ENCODE measurements around the gene CDCA5. TPM values are rescaled to one million over a fixed set of nuclear protein-coding genes. Genes with fewer than 3 reads are reported as not detected.

The CDCA5 gene
- total RNA-seq, 1 donor from 2014 or later, result 1.7 TPM

- ATAC-seq (peak; percentile 1), DNase-seq (peak; percentile 79)
- Histone ChIP-seq H3K36me3 (peaks cover 38% of the 10 kb centered on the region), H3K4me3 (peak overlapping the region; percentile 80), H3K9me3 (no peaks in the 10 kb centered on the region), H3K4me1 (peaks cover 47% of the 10 kb centered on the region), H3K27ac (peak overlapping the region; percentile 92), H3K27me3 (no peaks in the 10 kb centered on the region)
- intact Hi-C loops (cut with DNase I), result no loop called here
- TF ChIP-seq CTCF (IDR thresholded peaks at IDR 0.05), result no peak
Measured at GRCh38 chr11:65116370-65117205, 32.7 kb upstream of the CDCA5 start.

- H3K36me3 ChIP-seq, result peaks cover 30% of the 10 kb centered on the region
- intact Hi-C loops (cut with DNase I), result no loop called here
- TF ChIP-seq CTCF (IDR thresholded peaks at IDR 0.05), result no peak
- H3K9me3 ChIP-seq, result no peaks in the 10 kb centered on the region
- no peak overlapping the region for H3K27ac ChIP-seq
- H3K4me1 ChIP-seq, result peaks cover 44% of the 10 kb centered on the region
- H3K27me3 ChIP-seq, result no peaks in the 10 kb centered on the region
- DNase-seq (no peak), ATAC-seq (no peak)
- H3K4me3 ChIP-seq, result no peak overlapping the region
Measured at GRCh38 chr11:65115361-65116082, 31.7 kb upstream of the CDCA5 start.

GRCh38 chr11:65114538-65115171 is 30.8 kb upstream of the CDCA5 start:
- Histone ChIP-seq H3K27me3 (no peaks in the 10 kb centered on the region), H3K4me3 (no peak overlapping the region), H3K9me3 (no peaks in the 10 kb centered on the region), H3K36me3 (peaks cover 24% of the 10 kb centered on the region), H3K27ac (no peak overlapping the region), H3K4me1 (peaks cover 44% of the 10 kb centered on the region)
- intact Hi-C loops (cut with DNase I), result no loop called here
- ATAC-seq (no peak), DNase-seq (no peak)
- no peak for TF ChIP-seq CTCF (IDR thresholded peaks at IDR 0.05)

GRCh38 chr11:65113839-65114238 is 30.0 kb upstream of the CDCA5 start:
- intact Hi-C loops (cut with DNase I), result no loop called here
- no peak for TF ChIP-seq CTCF (IDR thresholded peaks at IDR 0.05)
- no peak overlapping the region for H3K4me3 ChIP-seq
- no peaks in the 10 kb centered on the region for H3K9me3 ChIP-seq
- peaks cover 44% of the 10 kb centered on the region for H3K4me1 ChIP-seq
- no peak for DNase-seq
- no peaks in the 10 kb centered on the region for H3K27me3 ChIP-seq
- no peak overlapping the region for H3K27ac ChIP-seq
- H3K36me3 ChIP-seq, result peaks cover 24% of the 10 kb centered on the region
- no peak for ATAC-seq

GRCh38 chr11:65113361-65113756 is 29.5 kb upstream of the CDCA5 start:
- no peak for DNase-seq
- Histone ChIP-seq H3K4me1 (peaks cover 44% of the 10 kb centered on the region), H3K27me3 (no peaks in the 10 kb centered on the region), H3K4me3 (peak overlapping the region; percentile 61), H3K9me3 (no peaks in the 10 kb centered on the region), H3K36me3 (peaks cover 22% of the 10 kb centered on the region), H3K27ac (no peak overlapping the region)
- TF ChIP-seq CTCF (IDR thresholded peaks at IDR 0.05), result no peak
- no peak for ATAC-seq
- intact Hi-C loops (cut with DNase I), result no loop called here
